Measurements from ENCODE around the gene LUC7L3.

Gene LUC7L3

DNA sequence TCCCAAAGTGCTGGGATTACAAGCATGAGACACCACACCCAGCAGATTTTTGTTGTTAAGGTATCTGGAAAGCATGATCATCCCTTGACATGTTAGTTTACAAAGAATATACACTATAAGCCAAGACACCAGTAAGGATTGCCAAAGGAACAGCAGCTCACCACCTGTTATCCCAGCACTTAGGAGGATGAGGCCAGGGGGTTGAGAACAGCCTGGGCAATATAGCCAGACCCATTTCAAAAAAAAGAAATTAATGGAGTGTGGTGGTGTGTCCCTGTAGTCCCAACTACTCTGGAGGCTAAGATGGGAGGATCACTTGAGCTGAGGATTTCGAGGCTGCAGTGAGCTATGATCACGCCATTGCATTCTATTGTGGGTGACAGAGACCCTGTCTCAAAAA is 42.8 kb downstream of the LUC7L3 start:
- ChIA-PET CTCF (interaction anchor here (0.6 to 3.3 kb wide), 5 partner anchors 20 to 211 kb away, joined by 3 to 20 read pairs (median 5); no protein-coding TSS in a partner anchor), POLR2A (interaction anchor here (0.5 to 1.9 kb wide), 3 partner anchors 40 to 104 kb away, joined by 4 to 8 read pairs (median 5); partner anchors contain the start of genes LUC7L3 and TOB1)

DNA sequence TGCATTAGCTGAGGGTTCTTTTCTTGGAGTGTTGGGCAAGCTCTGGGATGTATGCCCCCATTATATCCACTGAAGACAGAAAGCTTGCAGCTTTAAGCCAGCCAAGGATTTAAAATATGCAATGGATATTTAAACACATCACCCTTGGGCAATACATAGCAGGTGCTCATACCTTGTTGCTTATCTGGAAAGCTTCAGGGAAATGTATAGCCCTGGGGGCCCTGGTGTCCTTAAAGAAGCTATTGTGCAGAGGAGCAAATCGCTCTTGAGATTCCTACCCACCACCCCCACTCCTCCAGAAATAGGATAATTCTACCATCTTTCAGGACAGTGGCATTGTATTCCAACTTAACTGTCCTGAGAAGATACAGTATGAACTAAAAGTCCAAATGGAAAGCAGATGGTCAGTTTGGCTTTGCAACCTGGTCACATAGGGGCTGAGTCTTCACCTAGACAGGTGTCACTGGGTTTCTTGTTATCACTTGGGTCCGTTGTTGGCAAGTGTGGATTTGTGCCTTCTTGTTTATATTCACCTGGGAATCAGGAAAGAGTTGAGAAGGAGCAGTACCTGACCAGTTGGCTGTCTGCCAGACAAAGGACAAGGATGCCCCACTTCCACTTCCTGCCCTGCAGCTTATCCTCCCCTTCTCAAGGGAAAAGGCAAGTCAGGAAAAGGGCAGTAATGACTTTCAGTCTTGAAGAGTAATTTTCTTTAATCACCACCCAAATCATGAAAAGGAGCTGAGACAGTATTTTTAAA is 44.5 kb downstream of the LUC7L3 start:
- TF ChIP-seq ZNF341 (tag by site-specific recombination; IDR thresholded peaks at IDR 0.05; ENCODE audit: low read depth) (0 out of 2 replicates have a peak, but pooled peaks have one; percentile 20), PRDM1 (tag by site-specific recombination; IDR thresholded peaks at IDR 0.05) (0 out of 2 replicates have a peak, but pooled peaks have one; percentile 6), HOXD13 (CRISPR knock-in tag; IDR thresholded peaks at IDR 0.05; ENCODE audit: borderline replicate concordance) (no peak), IKZF3 (tag by site-specific recombination; IDR thresholded peaks at IDR 0.05) (0 out of 2 replicates have a peak, but pooled peaks have one; percentile 14)
- TF ChIP-seq, protein P1, sequence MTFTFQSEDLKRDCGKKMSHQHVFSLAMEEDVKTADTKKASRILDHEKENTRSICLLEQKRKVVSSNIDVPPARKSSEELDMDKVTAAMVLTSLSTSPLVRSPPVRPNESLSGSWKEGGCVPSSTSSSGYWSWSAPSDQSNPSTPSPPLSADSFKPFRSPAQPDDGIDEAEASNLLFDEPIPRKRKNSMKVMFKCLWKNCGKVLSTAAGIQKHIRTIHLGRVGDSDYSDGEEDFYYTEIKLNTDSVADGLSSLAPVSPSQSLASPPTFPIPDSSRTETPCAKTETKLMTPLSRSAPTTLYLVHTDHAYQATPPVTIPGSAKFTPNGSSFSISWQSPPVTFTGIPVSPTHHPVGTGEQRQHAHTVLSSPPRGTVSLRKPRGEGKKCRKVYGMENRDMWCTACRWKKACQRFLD (tag by site-specific recombination; IDR thresholded peaks at IDR 0.05) = no peak
- no peaks in the 10 kb centered on the region for H3K36me3 ChIP-seq (ENCODE audit: control insufficient read depth in 2 of 2, insufficient read depth in 1 of 2, low read length in 2 of 2)
- H3K9me3 ChIP-seq (ENCODE audit: control insufficient read depth, insufficient read depth, low read depth, low read length) = no peaks in the 10 kb centered on the region
- no peak overlapping the region for H3K27ac ChIP-seq (ENCODE audit: extremely low read depth, low read depth, low read length)
- ChIA-PET CTCF (interaction anchor here (0.6 to 3.3 kb wide), 5 partner anchors 20 to 127 kb away, joined by 3 to 20 read pairs (median 3); no protein-coding TSS in a partner anchor), POLR2A (interaction anchor here (1.9 kb wide), 1 partner anchor 103 kb away, joined by 8 read pairs; the partner anchor contains the start of gene TOB1)
- H3K4me1 ChIP-seq (ENCODE audit: control insufficient read depth, insufficient read depth, low read length) = peaks cover 8% of the 10 kb centered on the region
- no peak overlapping the region for H3K4me3 ChIP-seq (ENCODE audit: low read depth, low read length)

More for the DNA sequence above, 42.8 kb downstream of the LUC7L3 start:
- H3K4me1 ChIP-seq (ENCODE audit: control insufficient read depth, insufficient read depth, low read length) = peaks cover 8% of the 10 kb centered on the region
- H3K4me3 ChIP-seq (ENCODE audit: low read depth, low read length) = no peak overlapping the region
- H3K36me3 ChIP-seq (ENCODE audit: control insufficient read depth in 2 of 2, insufficient read depth in 1 of 2, low read length in 2 of 2) = no peaks in the 10 kb centered on the region
- no peaks in the 10 kb centered on the region for H3K9me3 ChIP-seq (ENCODE audit: control insufficient read depth, insufficient read depth, low read depth, low read length)
- no peak overlapping the region for H3K27ac ChIP-seq (ENCODE audit: extremely low read depth, low read depth, low read length)
- TF ChIP-seq SCRT2 (tag by site-specific recombination; IDR thresholded peaks at IDR 0.05) (peak; percentile 46), ZNF184 (tag by site-specific recombination; IDR thresholded peaks at IDR 0.05) (peak; percentile 95), ZNF202 (tag by site-specific recombination; IDR thresholded peaks at IDR 0.05; ENCODE audit: borderline replicate concordance) (no peak), ZNF121 (tag by site-specific recombination; IDR thresholded peaks at IDR 0.05) (peak; percentile 75)

DNA sequence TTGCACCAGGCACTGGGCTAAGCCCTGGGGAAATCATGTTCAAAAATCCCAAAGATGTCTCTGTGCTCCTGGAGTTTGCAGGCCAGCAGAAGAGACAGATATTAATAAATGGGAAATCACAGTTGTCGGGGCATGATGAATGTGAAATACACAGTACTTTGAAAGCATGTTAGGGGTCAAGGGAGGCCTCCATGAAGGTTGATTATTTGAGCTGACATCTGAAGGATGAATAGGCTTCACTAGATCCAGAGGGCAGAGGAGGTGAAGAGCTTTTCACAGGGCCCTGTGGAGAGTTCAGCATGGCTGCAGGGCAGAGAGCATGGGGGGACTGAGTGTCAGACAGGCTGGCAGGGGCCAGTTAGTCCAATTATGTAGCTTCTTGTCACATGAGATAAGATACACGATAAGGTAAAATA is 45.3 kb downstream of the LUC7L3 start:
- ChIA-PET CTCF (interaction anchor here (1.3 to 3.3 kb wide), 2 partner anchors 19 to 77 kb away, joined by 3 to 20 read pairs; no protein-coding TSS in a partner anchor), POLR2A (no interaction called here)
- H3K4me3 ChIP-seq (ENCODE audit: low read depth, low read length) = no peak overlapping the region
- H3K4me1 ChIP-seq (ENCODE audit: control insufficient read depth, insufficient read depth, low read length) = peaks cover 8% of the 10 kb centered on the region
- H3K36me3 ChIP-seq (ENCODE audit: control insufficient read depth in 2 of 2, insufficient read depth in 1 of 2, low read length in 2 of 2) = no peaks in the 10 kb centered on the region
- no peak overlapping the region for H3K27ac ChIP-seq (ENCODE audit: extremely low read depth, low read depth, low read length)
- no peaks in the 10 kb centered on the region for H3K9me3 ChIP-seq (ENCODE audit: control insufficient read depth, insufficient read depth, low read depth, low read length)
- TF ChIP-seq ZNF112 (tag by site-specific recombination; IDR thresholded peaks at IDR 0.05) = no peak
- TF ChIP-seq ZNF624 (tag by site-specific recombination; IDR thresholded peaks at IDR 0.05) = no peak
- no peak for TF ChIP-seq KLF9 (tag by site-specific recombination; IDR thresholded peaks at IDR 0.05; ENCODE audit: low read depth)
- TF ChIP-seq, protein P2, sequence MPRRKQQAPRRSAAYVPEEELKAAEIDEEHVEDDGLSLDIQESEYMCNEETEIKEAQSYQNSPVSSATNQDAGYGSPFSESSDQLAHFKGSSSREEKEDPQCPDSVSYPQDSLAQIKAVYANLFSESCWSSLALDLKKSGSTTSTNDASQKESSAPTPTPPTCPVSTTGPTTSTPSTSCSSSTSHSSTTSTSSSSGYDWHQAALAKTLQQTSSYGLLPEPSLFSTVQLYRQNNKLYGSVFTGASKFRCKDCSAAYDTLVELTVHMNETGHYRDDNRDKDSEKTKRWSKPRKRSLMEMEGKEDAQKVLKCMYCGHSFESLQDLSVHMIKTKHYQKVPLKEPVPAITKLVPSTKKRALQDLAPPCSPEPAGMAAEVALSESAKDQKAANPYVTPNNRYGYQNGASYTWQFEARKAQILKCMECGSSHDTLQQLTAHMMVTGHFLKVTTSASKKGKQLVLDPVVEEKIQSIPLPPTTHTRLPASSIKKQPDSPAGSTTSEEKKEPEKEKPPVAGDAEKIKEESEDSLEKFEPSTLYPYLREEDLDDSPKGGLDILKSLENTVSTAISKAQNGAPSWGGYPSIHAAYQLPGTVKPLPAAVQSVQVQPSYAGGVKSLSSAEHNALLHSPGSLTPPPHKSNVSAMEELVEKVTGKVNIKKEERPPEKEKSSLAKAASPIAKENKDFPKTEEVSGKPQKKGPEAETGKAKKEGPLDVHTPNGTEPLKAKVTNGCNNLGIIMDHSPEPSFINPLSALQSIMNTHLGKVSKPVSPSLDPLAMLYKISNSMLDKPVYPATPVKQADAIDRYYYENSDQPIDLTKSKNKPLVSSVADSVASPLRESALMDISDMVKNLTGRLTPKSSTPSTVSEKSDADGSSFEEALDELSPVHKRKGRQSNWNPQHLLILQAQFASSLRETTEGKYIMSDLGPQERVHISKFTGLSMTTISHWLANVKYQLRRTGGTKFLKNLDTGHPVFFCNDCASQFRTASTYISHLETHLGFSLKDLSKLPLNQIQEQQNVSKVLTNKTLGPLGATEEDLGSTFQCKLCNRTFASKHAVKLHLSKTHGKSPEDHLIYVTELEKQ (tag by site-specific recombination; IDR thresholded peaks at IDR 0.05; ENCODE audit: borderline replicate concordance) = no peak
- TF ChIP-seq, protein P3, sequence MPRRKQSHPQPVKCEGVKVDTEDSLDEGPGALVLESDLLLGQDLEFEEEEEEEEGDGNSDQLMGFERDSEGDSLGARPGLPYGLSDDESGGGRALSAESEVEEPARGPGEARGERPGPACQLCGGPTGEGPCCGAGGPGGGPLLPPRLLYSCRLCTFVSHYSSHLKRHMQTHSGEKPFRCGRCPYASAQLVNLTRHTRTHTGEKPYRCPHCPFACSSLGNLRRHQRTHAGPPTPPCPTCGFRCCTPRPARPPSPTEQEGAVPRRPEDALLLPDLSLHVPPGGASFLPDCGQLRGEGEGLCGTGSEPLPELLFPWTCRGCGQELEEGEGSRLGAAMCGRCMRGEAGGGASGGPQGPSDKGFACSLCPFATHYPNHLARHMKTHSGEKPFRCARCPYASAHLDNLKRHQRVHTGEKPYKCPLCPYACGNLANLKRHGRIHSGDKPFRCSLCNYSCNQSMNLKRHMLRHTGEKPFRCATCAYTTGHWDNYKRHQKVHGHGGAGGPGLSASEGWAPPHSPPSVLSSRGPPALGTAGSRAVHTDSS (tag by site-specific recombination; IDR thresholded peaks at IDR 0.05) = no peak
- TF ChIP-seq ZNF623 (tag by site-specific recombination; IDR thresholded peaks at IDR 0.05) = no peak
- no peak for TF ChIP-seq ZBTB21 (tag by site-specific recombination; IDR thresholded peaks at IDR 0.05)
- TF ChIP-seq ZFP3 (tag by site-specific recombination; IDR thresholded peaks at IDR 0.05; ENCODE audit: low read depth) = no peak
- TF ChIP-seq ZNF335 (tag by site-specific recombination; conservative IDR thresholded peaks at IDR 0.05) = no peak
- TF ChIP-seq ZNF558 (tag by site-specific recombination; IDR thresholded peaks at IDR 0.05) = no peak
- TF ChIP-seq, protein P4, sequence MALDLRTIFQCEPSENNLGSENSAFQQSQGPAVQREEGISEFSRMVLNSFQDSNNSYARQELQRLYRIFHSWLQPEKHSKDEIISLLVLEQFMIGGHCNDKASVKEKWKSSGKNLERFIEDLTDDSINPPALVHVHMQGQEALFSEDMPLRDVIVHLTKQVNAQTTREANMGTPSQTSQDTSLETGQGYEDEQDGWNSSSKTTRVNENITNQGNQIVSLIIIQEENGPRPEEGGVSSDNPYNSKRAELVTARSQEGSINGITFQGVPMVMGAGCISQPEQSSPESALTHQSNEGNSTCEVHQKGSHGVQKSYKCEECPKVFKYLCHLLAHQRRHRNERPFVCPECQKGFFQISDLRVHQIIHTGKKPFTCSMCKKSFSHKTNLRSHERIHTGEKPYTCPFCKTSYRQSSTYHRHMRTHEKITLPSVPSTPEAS (tag by site-specific recombination; IDR thresholded peaks at IDR 0.05) = no peak
- no peak for TF ChIP-seq ZNF26 (tag by site-specific recombination; IDR thresholded peaks at IDR 0.05)
